ENCODE results near the gene DYRK3.
"Not testable (repeated sequence)": the region's sequence is repeated elsewhere in the genome, so short reads cannot be mapped to it uniquely, and the experiment has no call there.

The DYRK3 gene

GRCh38 chr1:206633708-206634121 lies 1.6 kb upstream of the DYRK3 start:
- DNase-seq, result no peak

DNA sequence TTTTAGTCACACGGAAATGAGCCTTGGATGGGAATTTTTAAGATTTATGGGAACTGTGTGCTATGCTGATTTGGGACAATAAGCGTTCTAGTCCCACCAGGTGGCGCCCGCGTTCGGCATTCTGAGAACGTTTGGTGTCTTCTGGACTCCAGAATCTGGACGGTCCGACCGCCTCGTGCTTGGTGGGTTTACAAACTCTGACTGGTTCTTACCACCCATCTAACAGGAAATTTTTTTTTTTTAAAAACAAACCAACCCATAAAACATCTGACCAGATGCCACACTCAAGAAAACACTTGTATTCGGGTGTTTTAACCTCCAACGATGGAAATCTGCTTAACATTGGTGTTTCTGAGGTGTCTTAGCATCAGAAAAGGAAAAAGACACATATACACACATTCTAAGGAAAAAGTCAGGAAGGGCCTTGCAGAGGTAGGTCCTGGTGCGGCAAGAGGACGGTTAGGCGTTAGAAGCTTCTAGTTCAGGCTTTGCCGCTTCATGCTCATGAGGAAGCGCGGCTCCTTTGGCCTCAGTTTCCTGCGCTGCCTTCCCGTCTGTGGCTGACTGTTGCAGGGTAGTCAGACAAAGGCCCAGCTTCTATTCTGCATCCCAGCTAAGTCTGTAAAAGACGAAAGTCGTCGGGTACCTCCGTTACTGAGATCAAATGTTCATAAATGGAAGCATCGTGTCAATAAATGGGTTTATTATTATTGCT lies 814 bp upstream of the DYRK3 start:
- DNase-seq, result peak; percentile 82

DNA sequence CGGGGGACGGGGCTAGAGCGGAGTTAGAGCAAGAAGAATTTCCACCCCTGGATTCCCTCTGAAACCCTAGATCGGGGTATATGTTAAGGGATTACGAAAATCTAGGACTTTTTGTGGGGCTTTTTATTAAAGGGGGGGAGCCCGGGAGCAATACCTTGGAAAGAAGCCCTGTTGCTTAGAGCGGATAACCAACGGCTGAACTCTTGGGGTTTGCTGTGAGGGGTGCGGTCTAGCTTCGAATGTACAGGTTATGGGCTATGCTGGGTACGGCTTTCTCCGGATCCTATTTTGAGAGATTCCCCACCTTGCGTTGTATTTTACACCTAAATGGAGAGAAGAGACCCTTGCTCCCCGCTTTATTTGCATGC lies 626 bp downstream of the DYRK3 start:
- DNase-seq, result no peak

DNA sequence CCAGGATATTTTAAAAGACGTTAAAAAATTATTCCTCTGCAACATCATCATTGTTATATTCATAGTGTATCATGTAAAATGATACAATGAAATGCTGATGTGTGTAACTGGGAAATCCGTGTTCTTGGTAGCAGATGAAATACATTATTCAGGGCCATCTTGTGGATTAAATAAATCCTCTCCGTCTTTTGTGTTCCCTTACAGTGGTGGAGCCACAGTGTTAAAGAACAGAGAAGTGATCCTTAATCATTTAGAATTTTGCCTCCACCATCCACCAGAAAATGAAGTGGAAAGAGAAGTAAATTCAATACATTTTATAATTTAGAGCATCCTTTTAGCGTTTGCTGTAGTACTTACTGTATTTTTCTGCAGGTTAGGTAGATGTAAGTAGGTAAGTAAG lies 1.3 kb downstream of the DYRK3 start:
- DNase-seq, result no peak

DNA sequence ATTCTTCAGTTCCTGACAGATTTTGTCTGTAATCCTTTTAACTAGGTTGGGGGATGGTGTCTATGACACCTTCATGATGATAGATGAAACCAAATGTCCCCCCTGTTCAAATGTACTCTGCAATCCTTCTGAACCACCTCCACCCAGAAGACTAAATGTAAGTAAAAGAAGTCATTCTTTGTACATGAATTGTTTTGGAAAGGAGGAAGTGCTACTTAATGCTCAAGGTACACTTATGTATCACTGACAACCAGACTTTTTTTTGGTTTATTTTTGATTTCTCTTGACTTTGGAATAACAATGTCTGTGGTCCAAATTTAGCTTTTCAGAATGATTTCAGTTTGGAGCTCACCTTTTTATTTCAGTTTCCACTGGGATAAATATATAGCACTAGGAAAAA lies 2.3 kb downstream of the DYRK3 start:
- no peak for DNase-seq

- DNase-seq, result not testable (repeated sequence)
Measured at GRCh38 chr1:206642074-206642473, 6.7 kb downstream of the DYRK3 start.

DNA sequence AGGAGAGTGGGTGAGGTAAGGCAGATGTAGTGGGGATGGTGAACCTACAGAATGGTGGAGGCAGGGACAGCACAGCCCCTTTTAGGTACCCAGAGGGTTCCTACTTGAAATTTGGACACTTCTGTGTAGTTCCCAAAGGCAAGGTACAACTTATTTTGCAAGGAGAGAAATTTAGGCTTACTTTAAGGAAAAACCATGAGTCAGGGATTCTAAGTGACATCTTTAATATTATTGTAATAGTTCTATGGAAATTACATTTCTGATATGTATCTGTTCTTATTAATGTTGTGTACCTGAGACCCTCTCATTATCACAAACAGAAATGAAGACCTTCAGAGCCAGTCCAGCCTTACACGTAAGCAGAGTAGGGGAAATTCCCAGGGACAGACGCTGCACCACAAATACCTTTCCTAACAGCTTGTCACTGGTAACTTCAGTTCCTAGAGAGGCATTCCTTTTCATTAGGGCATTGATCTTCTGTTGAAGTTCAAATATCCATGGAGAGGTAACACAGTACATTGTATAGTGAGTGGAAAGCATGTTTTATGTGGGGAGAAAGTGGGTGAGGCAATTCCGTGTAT lies 7.9 kb downstream of the DYRK3 start:
- DNase-seq, result no peak

- DNase-seq, result no peak
Measured at GRCh38 chr1:206646504-206646903, 11.2 kb downstream of the DYRK3 start.

DNA sequence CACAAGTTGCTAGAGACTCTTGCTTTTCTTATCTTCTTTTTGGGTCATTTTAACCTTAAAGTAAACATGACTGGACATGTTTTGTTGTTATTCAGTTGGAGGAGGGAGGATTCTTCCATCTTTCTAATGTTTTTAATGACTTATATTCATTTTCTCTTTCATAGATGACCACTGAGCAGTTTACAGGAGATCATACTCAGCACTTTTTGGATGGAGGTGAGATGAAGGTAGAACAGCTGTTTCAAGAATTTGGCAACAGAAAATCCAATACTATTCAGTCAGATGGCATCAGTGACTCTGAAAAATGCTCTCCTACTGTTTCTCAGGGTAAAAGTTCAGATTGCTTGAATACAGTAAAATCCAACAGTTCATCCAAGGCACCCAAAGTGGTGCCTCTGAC lies 11.9 kb downstream of the DYRK3 start:
- DNase-seq, result no peak

- no peak for DNase-seq
Measured at GRCh38 chr1:206649261-206649921, 14.1 kb downstream of the DYRK3 start.

- no peak for DNase-seq
Measured at GRCh38 chr1:206651014-206651413, 15.7 kb downstream of the DYRK3 start.

- DNase-seq, result no peak
Measured at GRCh38 chr1:206651958-206652890, 16.9 kb downstream of the DYRK3 start.

- no peak for DNase-seq
Measured at GRCh38 chr1:206653715-206654459, 18.6 kb downstream of the DYRK3 start.

DNA sequence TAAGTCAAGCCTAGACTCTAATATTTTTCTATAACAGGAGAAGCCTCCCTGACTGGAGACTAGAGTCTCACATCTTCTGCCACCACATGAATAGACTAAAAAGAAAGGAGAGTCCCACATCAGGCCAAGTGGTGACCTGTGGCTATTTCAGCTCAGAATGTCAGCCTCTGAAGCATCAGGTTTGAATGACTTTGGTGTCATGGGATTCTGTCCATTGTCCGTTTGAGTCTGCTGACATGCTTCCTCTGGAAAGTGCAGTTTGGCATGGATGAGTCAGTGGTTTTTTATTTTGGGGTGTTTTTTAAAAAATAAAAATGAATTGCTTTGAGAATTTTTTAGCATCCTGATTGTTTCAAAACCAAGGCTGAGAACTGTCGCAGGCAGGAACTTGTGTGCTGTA lies 19.5 kb downstream of the DYRK3 start:
- DNase-seq, result no peak

DNA sequence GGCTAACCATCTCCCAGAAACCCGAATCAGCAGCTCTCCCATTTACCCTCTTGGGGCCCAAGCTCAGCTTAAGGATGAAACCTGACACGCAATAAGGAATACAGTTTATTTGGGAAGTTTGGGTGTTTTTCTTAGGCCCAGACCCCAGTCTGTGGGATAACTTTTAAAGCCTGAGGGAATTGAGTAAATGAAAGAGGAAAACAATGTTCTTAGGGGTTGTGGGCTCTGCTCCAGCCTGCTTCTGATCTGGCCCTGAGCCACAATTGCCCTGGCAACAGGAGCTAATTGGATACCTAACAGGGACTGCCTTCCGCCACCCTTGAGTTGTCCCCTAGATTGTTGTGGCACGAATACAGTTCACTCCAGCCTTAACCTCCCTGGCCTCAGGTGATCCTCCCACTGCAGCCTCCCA lies 20.1 kb downstream of the DYRK3 start:
- DNase-seq, result no peak

DNA sequence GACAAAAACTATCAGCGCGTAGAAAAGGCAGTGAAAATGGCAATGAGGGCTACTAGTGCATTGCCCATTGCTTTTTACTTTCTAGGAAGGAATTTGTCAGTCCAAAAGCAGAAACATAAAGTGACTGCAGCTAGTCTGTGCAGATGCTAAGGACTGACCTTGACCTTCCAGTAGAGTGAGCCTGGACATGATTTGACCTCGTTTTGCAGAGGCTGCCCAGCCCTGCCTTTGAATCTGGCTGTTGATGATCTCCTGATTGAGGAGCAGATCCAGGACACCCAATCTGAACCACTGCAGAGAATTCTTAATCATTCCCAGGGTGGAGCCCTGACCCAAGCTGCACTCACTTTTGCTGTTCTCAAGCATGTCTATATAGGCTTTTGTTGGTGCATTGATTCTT lies 21.6 kb downstream of the DYRK3 start:
- no peak for DNase-seq

DNA sequence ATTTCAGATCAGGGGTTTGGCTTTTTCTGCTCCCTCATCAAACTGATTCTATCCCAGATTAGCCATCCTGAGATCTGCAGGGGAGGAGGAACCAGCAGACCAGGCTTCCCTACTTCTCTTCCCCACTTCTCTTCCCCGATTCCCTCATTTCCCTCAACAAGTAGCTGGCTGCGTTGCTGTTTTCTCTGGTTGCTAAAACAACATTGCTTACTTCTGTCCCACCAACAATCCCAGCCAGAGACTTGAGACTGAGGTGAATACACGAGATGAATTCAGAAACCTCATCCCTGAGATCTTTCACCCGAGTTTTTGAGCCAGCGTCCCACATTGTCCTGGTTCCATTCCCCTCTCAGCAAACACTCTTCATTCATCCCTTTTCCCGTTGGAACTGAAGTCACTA lies 22.4 kb downstream of the DYRK3 start:
- no peak for DNase-seq

GRCh38 chr1:206658264-206658980 lies 23.1 kb downstream of the DYRK3 start:
- peak; percentile 61 for DNase-seq

- DNase-seq, result no peak
Measured at GRCh38 chr1:206658981-206659273, 23.6 kb downstream of the DYRK3 start.

DNA sequence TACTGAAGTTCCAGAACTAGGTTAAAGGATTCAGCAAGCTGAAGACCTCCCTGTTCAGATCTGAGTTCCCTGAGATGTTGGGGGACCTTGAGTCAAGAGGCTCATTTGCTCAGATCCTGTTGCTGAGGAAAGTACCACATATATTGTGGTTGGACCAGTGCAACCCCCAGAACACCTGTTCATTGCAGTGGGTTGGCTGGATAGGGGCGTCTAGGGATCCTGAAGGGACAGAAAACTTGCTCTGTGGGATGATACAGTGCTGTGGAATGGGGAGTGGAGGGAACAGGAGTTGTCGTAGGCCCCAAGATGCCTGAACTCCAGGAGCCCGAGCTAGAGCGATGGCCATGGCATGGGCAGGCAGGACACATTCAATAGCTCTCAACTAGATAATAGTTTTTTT lies 24.8 kb downstream of the DYRK3 start:
- DNase-seq, result no peak

DNA sequence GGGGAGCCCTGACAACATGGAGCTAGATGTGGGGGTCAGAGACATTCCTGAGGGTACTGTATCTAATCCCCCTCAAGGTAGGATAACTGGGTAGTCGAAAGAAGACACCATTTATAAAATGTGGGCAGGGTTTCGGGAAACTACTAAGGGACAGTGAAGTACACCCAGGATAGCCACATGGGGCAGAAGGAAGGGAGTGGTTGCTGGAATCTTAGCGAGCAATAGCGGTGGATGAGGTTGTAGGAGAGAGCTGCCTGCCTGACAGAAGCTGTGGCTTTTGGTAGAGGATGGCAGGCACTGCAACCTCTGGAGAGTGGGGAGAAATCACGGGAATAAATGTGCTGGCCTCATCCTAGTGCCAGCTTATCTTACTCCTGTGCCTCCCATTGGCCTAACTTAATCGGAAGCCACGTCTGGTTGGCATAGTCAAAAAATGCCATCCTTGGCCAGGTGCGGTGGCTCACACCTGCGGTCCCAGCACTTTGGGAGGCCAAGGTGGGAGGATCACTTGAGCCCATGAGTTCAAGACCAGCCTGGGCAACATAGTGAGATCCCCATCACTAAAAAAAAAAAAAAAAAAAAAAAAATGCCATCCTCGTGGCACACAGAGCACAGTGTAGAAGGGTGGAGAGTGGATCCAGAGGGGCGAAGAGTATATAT lies 26.0 kb downstream of the DYRK3 start:
- DNase-seq, result no peak

Measured in stimulated activated CD4-positive, alpha-beta T cell treated with anti-CD3 and anti-CD28 coated beads, Interleukin-4, amount 100 ng/mL, for 24 hours (primary cell).